GM18526 (cell line): Measurements from ENCODE around the gene ENKUR.

Source experiments
- POLR2A ChIP-seq: IDR thresholded peaks from 3 replicates; pipeline ENCODE4 v1.6.1; 2011; ENCODE audit not compliant: insufficient read length; ENCODE audit errors: extremely low read depth

The ENKUR gene

GRCh38 chr10:24966962-24967481 is 48.9 kb downstream of the ENKUR start:
- no peak for TF ChIP-seq POLR2A

- no peak for TF ChIP-seq POLR2A
Observed at GRCh38 chr10:24965051-24965450, 50.9 kb downstream of the ENKUR start.

GRCh38 chr10:24963521-24964041 is 52.4 kb downstream of the ENKUR start:
- no peak for TF ChIP-seq POLR2A

- no peak for TF ChIP-seq POLR2A
Observed at GRCh38 chr10:24962995-24963394, 53.0 kb downstream of the ENKUR start.

GRCh38 chr10:24961582-24961981 is 54.4 kb downstream of the ENKUR start:
- no peak for TF ChIP-seq POLR2A

- no peak for TF ChIP-seq POLR2A
Observed at GRCh38 chr10:24959382-24959730, 56.6 kb downstream of the ENKUR start.

GRCh38 chr10:24958721-24959381 is 57.1 kb downstream of the ENKUR start:
- no peak for TF ChIP-seq POLR2A

GRCh38 chr10:24958091-24958720 is 57.8 kb downstream of the ENKUR start:
- TF ChIP-seq POLR2A = no peak

- no peak for TF ChIP-seq POLR2A
Observed at GRCh38 chr10:24953675-24954074, 62.3 kb downstream of the ENKUR start.

- TF ChIP-seq POLR2A = no peak
Observed at GRCh38 chr10:24952707-24953645, 63.0 kb downstream of the ENKUR start.

GRCh38 chr10:24952143-24952706 is 63.7 kb downstream of the ENKUR start, which contains the start of gene PRTFDC1:
Gene PRTFDC1, minus strand, starts transcription at chr10:24952606. Its CDS starts 31 bp downstream, at chr10:24952575.
- TF ChIP-seq POLR2A = no peak

GRCh38 chr10:24951201-24952142 is 64.5 kb downstream of the ENKUR start:
- TF ChIP-seq POLR2A = no peak

- no peak for TF ChIP-seq POLR2A
Observed at GRCh38 chr10:24950439-24950838, 65.5 kb downstream of the ENKUR start.

- TF ChIP-seq POLR2A = no peak
Observed at GRCh38 chr10:24949616-24950015, 66.3 kb downstream of the ENKUR start.

GRCh38 chr10:24947304-24948097 is 68.5 kb downstream of the ENKUR start:
- TF ChIP-seq POLR2A = no peak
